Endothelial cell of umbilical vein (primary cell): ENCODE results near the gene AMIGO1. TPM values are rescaled to one million over a fixed set of nuclear protein-coding genes. Genes with fewer than 3 reads are reported as not detected.

Source experiments
- BruUV-seq: library from RNA; stranded (reverse); fragments of 400-500 nt; replicated peaks from 2 replicates; lab custom pipeline; 2021; lab: Mats Ljungman, UMichigan
- CTCF ChIA-PET: fragments of 300-600, 350-600 bp; sonication (Branson Sonifier 250); formaldehyde crosslinking; loops from one replicate; lab custom pipeline; 2021; ENCODE audit warnings: antibody characterized with exemption, inconsistent platforms; lab: Charles Lee
- POLR2A ChIA-PET: fragments of 300-600, 350-600 bp; sonication (Branson Sonifier 250); formaldehyde crosslinking; loops from one replicate; lab custom pipeline; 2021; ENCODE audit warnings: antibody characterized with exemption, inconsistent platforms; lab: Charles Lee
- DNase-seq: peaks from one replicate; pipeline ENCODE4 v3.0.0-alpha.2; 2011; ENCODE audit warnings: low read depth, low spot score
- FAIRE-seq: peaks from 2 replicates; lab custom pipeline; 2011; peaks lifted over from hg19 to GRCh38; lab: Jason Lieb, UNC
- H2AFZ ChIP-seq: 2 replicates; pipeline ENCODE4 v1.6.0; 2012; ENCODE audit warnings: low read depth, low read length, control low read depth, inconsistent platforms
- H3K27ac ChIP-seq: 2 replicates; pipeline ENCODE4 v1.5.1; 2011; ENCODE audit warnings: low read depth, mild to moderate bottlenecking, control low read depth, low read length, moderate library complexity; ENCODE audit not compliant: insufficient read depth
- H3K27me3 ChIP-seq, 2 experiments: 2 replicates each; pipeline versions ENCODE4 v1.6.0 to v1.6.1; 2011; ENCODE audit warnings: low read length in 2 of 2, mixed read lengths in 1 of 2; ENCODE audit not compliant: control insufficient read depth in 2 of 2, insufficient read depth in 2 of 2
- H3K36me3 ChIP-seq, 2 experiments: 2 replicates in 1 of 2; 3 replicates in 1 of 2; pipeline ENCODE4 v1.5.1; 2011; ENCODE audit warnings: low read length in 2 of 2, mild to moderate bottlenecking in 1 of 2, moderate library complexity in 1 of 2; ENCODE audit not compliant: control insufficient read depth in 2 of 2, insufficient read depth in 2 of 2; ENCODE audit errors: extremely low read depth in 1 of 2
- H3K4me1 ChIP-seq: 3 replicates; pipeline ENCODE4 v1.5.1; 2011; ENCODE audit warnings: mild to moderate bottlenecking, low read length; ENCODE audit not compliant: control insufficient read depth, insufficient read depth; ENCODE audit errors: extremely low read depth
- H3K4me2 ChIP-seq: 2 replicates; pipeline ENCODE4 v1.6.1; 2011; ENCODE audit warnings: low read length, control low read depth, mixed read lengths; ENCODE audit not compliant: insufficient read depth
- H3K4me3 ChIP-seq, 3 experiments: fragments of 200-600 bp in 1 of 3; sonication (generic), shearing (Covaris generic) in 1 of 3; replicated peaks in 1 of 3; 2 replicates each; pipeline ENCODE4 v1.5.1; 2011 to 2016; ENCODE audit warnings: control low read depth in 3 of 3, low read length in 3 of 3, mild to moderate bottlenecking in 2 of 3, inconsistent platforms in 1 of 3, low read depth in 1 of 3, moderate library complexity in 1 of 3; ENCODE audit not compliant: insufficient read depth in 1 of 3
- H3K79me2 ChIP-seq: 2 replicates; pipeline ENCODE4 v1.6.0; 2012; ENCODE audit warnings: low read length, inconsistent platforms; ENCODE audit not compliant: control insufficient read depth, insufficient read depth
- H3K9ac ChIP-seq: replicated peaks from 2 replicates; pipeline ENCODE3; 2011; ENCODE audit warnings: low read length, control low read depth; ENCODE audit not compliant: insufficient read depth; ENCODE audit errors: extremely low read depth
- H3K9me1 ChIP-seq: replicated peaks from 3 replicates; pipeline ENCODE4 v1.6.0; 2011; ENCODE audit warnings: mild to moderate bottlenecking, low read length; ENCODE audit not compliant: control insufficient read depth, insufficient read depth; ENCODE audit errors: extremely low read depth
- H3K9me3 ChIP-seq: replicated peaks from 2 replicates; pipeline ENCODE4 v1.5.1; 2012; ENCODE audit warnings: low read length, inconsistent platforms; ENCODE audit not compliant: control insufficient read depth, insufficient read depth
- H4K20me1 ChIP-seq: replicated peaks from 2 replicates; pipeline ENCODE3; 2011; ENCODE audit warnings: mild to moderate bottlenecking, low read length; ENCODE audit not compliant: control insufficient read depth, insufficient read depth; ENCODE audit errors: extremely low read depth
- EZH2 ChIP-seq: IDR thresholded peaks from 2 replicates; pipeline ENCODE4 v1.6.1; 2012; ENCODE audit warnings: borderline replicate concordance, low read depth, mild to moderate bottlenecking, moderate library complexity, low read length, inconsistent platforms; ENCODE audit not compliant: severe bottlenecking
- FOS ChIP-seq: IDR thresholded peaks from 2 replicates; pipeline ENCODE4 v1.6.1; 2011; ENCODE audit warnings: mild to moderate bottlenecking, low read length, moderate library complexity, borderline replicate concordance; ENCODE audit not compliant: insufficient read depth
- GATA2 ChIP-seq: IDR thresholded peaks from 2 replicates; pipeline ENCODE4 v1.7.0; 2011; ENCODE audit warnings: low read depth, mild to moderate bottlenecking, moderate library complexity, mixed read lengths, low read length; ENCODE audit not compliant: insufficient read length, insufficient read depth
- JUN ChIP-seq: IDR thresholded peaks from 2 replicates; pipeline ENCODE4 v1.6.1; 2011; ENCODE audit warnings: borderline replicate concordance, low read depth; ENCODE audit not compliant: insufficient read length, insufficient read depth
- MYC ChIP-seq: IDR thresholded peaks from one replicate; pipeline ENCODE4 v1.6.1; 2011; ENCODE audit warnings: mild to moderate bottlenecking, low read depth, low read length
- POLR2A ChIP-seq: IDR thresholded peaks from 2 replicates; pipeline ENCODE4 v1.6.1; 2012; ENCODE audit warnings: low read depth, mild to moderate bottlenecking, control low read depth, low read length
- POLR2AphosphoS5 ChIP-seq: IDR thresholded peaks from 2 replicates; pipeline ENCODE4 v1.6.1; 2012; ENCODE audit warnings: low read depth, mild to moderate bottlenecking, control low read depth, low read length, moderate library complexity; ENCODE audit not compliant: insufficient read depth
- dilution Hi-C: fragments of 300-500 bp; cut with MboI; formaldehyde crosslinking; loops from one replicate; pipeline ENCODE4 v1.15.0; 2019; ENCODE audit warnings: low sequenced_read_pairs; ENCODE audit not compliant: extremely low pct_ligation_motif_present
- intact Hi-C: fragments of 100-400 bp; cut with micrococcal nuclease; formaldehyde crosslinking; loops from one replicate; pipeline ENCODE4 v1.10.0; 2022
- polyA plus RNA-seq, 4 experiments: library from polyadenylated mRNA; depleted of rRNA in 3 of 4; stranded (reverse) in 3 of 4; unstranded in 1 of 4; fragments of >200 nt; gene quantifications; 2 replicates each; pipeline versions ENCODE4 v1.2.1 to v1.2.3, GENCODE V29; 2011 to 2012; ENCODE audit warnings: missing spikeins in 1 of 4
- total RNA-seq: library from RNA; stranded (reverse); gene quantifications from 2 replicates; pipeline ENCODE4 v1.2.3, GENCODE V29; 2021
- TF ChIP-seq, protein P1 (sequence below): IDR thresholded peaks from 2 replicates; pipeline ENCODE4 v1.6.1; 2011; ENCODE audit not compliant: insufficient read depth, insufficient read length
- TF ChIP-seq, protein P2 (sequence below), 2 donors: IDR thresholded peaks; 1 replicate in 1 of 2; 2 replicates in 1 of 2; pipeline ENCODE4 v1.5.1; 2011; ENCODE audit warnings: low read length in 2 of 2, mild to moderate bottlenecking in 2 of 2, moderate library complexity in 2 of 2, control low read depth in 1 of 2, inconsistent platforms in 1 of 2, low read depth in 1 of 2; ENCODE audit not compliant: insufficient read depth in 1 of 2; ENCODE audit errors: extremely low read depth in 1 of 2

The AMIGO1 gene
- total and polyA plus RNA-seq, 2 donors (not counting 3 experiments of a cell fraction or from before 2014, with no cell fraction given): 0.80 to 0.88 TPM

DNA sequence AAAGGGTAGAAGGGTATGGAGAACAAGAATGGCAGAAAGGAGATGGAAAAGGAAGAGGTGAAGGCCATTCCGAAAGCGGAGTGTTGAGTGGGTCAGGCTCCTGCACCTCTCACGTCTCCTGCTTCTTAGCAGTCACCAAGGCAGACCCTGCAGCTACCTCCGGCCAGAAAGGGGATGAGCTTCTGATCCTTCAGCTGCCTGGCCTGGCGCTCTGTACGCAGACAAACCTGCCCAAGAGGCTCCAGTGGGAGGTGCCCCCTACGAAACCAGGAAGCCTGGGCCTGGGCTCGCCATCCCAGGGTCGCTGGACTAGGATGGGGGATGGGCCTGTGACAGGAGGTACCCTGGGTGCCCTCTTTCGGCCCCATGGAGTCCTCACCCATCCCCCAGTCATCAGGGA is 33.1 kb upstream of the AMIGO1 start:
- peaks cover 13% of the 10 kb centered on the region for H3K4me1 ChIP-seq
- POLR2A ChIA-PET: no interaction called here

More for the DNA sequence above, 33.1 kb upstream of the AMIGO1 start:
- FAIRE-seq: no peak
- Histone ChIP-seq H3K4me2 (no peak overlapping the region), H3K27me3 (peaks cover 0 to 2% of the 10 kb centered on the region in 2 experiments), H3K9ac (no peak overlapping the region), H2AFZ (no peak overlapping the region), H3K4me3 (no peak overlapping the region), H3K27ac (no peak overlapping the region), H3K9me1 (no peaks in the 10 kb centered on the region), H3K79me2 (peaks cover 3% of the 10 kb centered on the region), H3K9me3 (no peaks in the 10 kb centered on the region), H4K20me1 (no peaks in the 10 kb centered on the region), H3K36me3 (no peaks in the 10 kb centered on the region)
- TF ChIP-seq, protein P1, sequence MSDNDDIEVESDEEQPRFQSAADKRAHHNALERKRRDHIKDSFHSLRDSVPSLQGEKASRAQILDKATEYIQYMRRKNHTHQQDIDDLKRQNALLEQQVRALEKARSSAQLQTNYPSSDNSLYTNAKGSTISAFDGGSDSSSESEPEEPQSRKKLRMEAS: no peak
- TF ChIP-seq FOS: no peak
- no peak for TF ChIP-seq POLR2A
- no peak for TF ChIP-seq EZH2
- TF ChIP-seq, protein P2, sequence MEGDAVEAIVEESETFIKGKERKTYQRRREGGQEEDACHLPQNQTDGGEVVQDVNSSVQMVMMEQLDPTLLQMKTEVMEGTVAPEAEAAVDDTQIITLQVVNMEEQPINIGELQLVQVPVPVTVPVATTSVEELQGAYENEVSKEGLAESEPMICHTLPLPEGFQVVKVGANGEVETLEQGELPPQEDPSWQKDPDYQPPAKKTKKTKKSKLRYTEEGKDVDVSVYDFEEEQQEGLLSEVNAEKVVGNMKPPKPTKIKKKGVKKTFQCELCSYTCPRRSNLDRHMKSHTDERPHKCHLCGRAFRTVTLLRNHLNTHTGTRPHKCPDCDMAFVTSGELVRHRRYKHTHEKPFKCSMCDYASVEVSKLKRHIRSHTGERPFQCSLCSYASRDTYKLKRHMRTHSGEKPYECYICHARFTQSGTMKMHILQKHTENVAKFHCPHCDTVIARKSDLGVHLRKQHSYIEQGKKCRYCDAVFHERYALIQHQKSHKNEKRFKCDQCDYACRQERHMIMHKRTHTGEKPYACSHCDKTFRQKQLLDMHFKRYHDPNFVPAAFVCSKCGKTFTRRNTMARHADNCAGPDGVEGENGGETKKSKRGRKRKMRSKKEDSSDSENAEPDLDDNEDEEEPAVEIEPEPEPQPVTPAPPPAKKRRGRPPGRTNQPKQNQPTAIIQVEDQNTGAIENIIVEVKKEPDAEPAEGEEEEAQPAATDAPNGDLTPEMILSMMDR (IDR thresholded peaks at IDR 0.05; ENCODE audit: extremely low read depth in 1 of 2, insufficient read depth in 1 of 2, low read depth in 1 of 2, low read length in 2 of 2): no peak
- no peak for TF ChIP-seq GATA2
- TF ChIP-seq JUN: no peak
- TF ChIP-seq POLR2AphosphoS5: no peak
- no peak for TF ChIP-seq MYC
- dilution Hi-C loops (no loop called here), intact Hi-C loops (loop anchor here (10.0 kb wide), 1 partner anchor 352 kb away; no protein-coding TSS in a partner anchor)
- no TSS peak for BruUV-seq
- CTCF ChIA-PET: interaction anchor here (2.4 to 6.1 kb wide), 4 partner anchors 10 to 98 kb away, joined by 9 to 565 read pairs (median 34); no protein-coding TSS in a partner anchor
- DNase-seq: no peak
